ENCODE results near the gene ERICH4.
"Not testable (repeated sequence)": the region's sequence is repeated elsewhere in the genome, so short reads cannot be mapped to it uniquely, and the experiment has no call there.

The ERICH4 gene

DNA sequence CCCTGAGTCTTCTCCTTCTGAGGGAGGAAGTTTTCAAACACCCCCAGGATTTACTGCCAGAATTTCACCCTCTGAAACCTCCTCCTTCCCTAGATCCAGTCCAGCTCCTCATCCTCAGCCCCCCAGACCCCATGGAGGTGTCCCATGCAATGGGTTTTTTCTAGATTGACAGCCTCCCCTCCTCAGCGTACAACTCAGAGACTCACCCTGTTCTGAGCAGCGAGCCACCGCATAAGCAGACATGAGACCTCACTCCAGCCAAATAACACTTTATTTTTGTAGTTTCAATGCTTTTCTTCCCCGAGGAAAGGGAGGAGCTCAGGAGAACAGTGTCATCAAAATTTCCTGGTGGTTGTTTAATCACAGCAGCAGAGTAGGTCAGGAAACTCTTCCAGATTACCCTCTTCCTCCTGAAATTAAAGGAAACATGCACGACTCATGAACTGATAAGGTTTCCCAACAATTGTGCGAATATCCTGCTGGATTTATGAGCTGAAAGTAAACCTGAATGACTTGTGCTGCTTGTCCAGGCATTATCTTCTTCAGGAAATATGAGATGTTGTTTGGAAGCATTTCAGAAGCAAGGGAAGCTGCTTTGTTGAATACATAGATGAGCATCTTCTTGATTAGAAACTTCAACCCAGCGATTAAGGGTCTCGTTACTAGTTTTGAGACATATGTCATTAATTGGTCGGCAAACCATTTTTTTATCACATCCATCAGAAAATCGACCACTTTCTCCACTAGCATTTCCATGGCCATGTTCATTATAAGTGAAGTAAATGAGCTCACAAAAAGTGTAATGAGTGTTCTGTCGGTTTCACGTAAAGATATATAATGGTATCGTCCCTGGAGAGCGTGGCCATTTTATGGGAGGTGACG, 36.2 kb downstream of the ERICH4 start:
- DNase-seq, result no peak

DNA sequence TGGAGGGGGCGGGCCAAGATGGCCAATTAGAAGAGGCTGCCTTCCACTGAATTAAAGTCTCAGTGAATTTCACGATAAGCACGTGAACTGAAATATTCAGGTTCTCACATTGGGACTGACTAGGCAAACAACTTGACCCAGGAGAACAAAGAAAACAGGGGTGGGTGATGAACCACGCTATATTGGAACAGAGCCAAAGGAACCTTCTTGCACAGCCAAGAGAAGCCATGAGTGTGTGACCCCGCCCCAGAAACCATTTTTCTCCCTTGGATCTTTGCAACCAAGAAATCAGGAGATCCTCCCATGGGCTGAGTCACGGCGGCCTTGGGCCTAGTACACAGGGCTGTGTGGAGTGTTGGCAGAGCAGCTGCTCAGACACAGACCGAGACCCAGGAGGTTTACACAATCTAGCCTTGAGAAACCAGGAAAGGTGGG, 36.8 kb downstream of the ERICH4 start:
- peak; percentile 24 for DNase-seq

DNA sequence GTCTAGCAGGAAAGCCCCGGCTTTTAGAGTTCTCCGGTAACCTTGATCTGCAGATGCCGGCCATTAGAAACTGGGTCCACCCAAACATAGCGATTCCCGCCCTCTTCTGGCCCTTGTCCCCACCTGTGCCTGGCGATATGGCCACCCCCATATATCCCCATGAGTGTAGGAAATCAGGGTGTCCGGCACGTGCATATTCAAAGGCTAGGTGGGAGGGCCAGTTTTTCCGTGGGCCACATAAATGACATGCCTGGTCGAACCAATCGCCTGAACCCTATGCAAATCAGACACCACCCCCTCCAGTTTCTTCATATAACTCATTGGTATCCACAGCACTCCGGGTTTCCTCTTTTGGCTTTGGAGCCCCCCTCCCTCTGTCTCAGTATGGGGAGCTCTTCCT, 37.4 kb downstream of the ERICH4 start:
- no peak for DNase-seq

DNA sequence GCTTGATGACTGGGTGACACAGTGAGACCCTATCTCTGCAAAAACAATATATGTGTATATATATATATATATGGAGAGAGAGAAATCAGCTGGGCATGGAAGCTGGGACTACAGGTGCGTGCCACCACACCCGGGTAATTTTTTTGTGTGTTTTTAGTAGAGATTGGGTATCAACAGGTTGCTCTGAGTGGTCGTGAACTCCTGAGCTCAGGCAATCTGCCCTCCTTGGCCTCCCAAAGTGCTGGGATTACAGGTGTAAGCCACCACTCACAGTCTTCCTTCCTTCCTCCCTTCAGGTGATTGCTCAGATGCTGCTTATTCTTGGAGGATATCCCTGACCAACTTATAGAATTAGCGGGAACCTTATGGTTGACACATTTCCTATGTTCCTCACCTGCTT, 41.9 kb downstream of the ERICH4 start:
- DNase-seq, result no peak

DNA sequence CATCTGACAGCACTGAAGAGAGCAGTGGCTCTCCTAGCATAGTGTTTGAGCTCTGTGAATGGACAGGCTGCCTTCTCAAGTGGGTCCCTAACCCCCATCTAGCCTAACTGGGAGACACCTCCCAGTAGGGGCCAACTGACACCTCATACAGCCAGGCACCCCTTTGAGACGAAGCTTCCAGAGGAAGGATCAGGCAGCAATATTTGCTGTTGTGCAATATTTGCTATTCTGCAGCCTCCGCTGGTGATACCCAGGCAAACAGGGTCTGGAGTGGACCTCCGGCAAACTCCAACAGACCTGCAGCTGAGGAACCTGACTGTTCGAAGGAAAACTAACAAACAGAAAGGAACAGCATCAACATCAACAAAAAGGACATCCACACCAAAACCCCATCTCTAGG, 44.0 kb downstream of the ERICH4 start:
- DNase-seq, result not testable (repeated sequence)

DNA sequence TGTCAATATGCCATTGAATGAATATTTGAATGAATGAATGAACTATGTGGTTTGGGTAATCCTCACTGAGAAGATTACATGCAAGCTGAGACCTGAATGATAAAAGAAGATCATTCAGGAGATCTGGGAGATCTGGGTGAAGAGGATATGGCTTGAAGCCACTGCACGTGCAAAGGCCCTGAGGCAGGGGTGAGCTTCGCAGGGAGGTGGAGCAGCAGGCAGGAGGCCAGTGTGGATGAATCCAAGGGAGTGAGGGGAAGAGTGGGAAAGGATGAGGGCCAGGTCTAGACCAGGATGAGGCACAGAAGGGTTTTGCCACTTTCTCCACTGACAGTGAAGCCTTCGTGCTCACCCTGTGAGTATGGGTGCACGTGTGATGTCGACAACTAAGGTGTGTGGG, 49.9 kb downstream of the ERICH4 start:
- no peak for DNase-seq

Measured in DMS53 (cell line).